GM13976 (cell line): ENCODE measurements around the gene TPRG1.

Experiments used
- DNase-seq: peaks from one replicate; pipeline ENCODE4 v3.0.0; 2012; ENCODE audit warnings: low spot score
- CTCF ChIP-seq: IDR thresholded peaks from 2 replicates; pipeline ENCODE4 v1.5.1; 2012; ENCODE audit warnings: borderline replicate concordance, mild to moderate bottlenecking; ENCODE audit not compliant: insufficient read depth; ENCODE audit errors: extremely low read depth, missing control alignments, control extremely low read depth
- in situ Hi-C: fragments of 300-500 bp; cut with MboI; formaldehyde crosslinking; loops from one replicate; pipeline ENCODE4 v1.12.0; 2022; ENCODE audit warnings: low sequenced_read_pairs, mixed read lengths, inconsistent platforms; ENCODE audit not compliant: unreplicated experiment

The TPRG1 gene

GRCh38 chr3:189210251-189210770, 38.5 kb downstream of the TPRG1 start:
- no peak for DNase-seq
- in situ Hi-C loops: no loop called here
- no peak for TF ChIP-seq CTCF

GRCh38 chr3:189212681-189213080, 40.9 kb downstream of the TPRG1 start:
- no peak for TF ChIP-seq CTCF
- DNase-seq: no peak
- in situ Hi-C loops: no loop called here

GRCh38 chr3:189214651-189215050, 42.9 kb downstream of the TPRG1 start:
- in situ Hi-C loops: no loop called here
- no peak for DNase-seq
- no peak for TF ChIP-seq CTCF

GRCh38 chr3:189222927-189223636, 51.3 kb downstream of the TPRG1 start:
- DNase-seq: no peak
- TF ChIP-seq CTCF: no peak
- in situ Hi-C loops: no loop called here

GRCh38 chr3:189225431-189225830, 53.7 kb downstream of the TPRG1 start:
- in situ Hi-C loops: no loop called here
- TF ChIP-seq CTCF: no peak
- no peak for DNase-seq

- TF ChIP-seq CTCF: no peak
- in situ Hi-C loops: no loop called here
- no peak for DNase-seq
These were observed 55.5 kb downstream of the TPRG1 start for GRCh38 chr3:189227249-189227648.
